ENCODE measurements around the gene FXYD6.

DNA sequence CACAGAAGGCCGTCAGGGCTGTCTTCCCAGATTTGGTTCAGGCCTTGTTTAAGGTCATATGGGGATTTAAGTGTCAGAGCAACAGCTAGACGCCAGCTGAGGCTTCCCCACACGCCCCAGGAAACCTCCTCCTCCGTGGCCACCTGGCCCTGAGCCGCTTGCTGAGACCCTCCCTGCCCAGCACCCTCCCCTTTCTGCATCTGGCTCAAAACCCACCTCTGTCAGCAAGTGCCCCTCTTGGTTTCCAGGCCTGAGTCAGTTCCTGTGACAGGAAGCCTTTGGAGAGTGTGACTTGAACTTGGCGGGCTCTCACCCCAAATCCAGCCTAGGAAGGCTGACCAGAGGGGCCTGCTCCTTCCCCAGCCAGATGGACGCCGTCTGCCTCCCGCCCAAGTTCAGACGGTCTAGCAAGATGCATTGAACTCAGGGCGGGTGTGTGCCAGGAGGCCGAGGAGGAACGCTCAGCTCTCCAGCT, 52.5 kb downstream of the FXYD6 start:
- TF ChIP-seq CTCF (IDR thresholded peaks at IDR 0.05; ENCODE audit: low read depth, low read length) (no peak), POLR2A (IDR thresholded peaks at IDR 0.05; ENCODE audit: extremely low read depth, insufficient read length) (no peak), MYC (IDR thresholded peaks at IDR 0.05; ENCODE audit: low read depth, low read length) (peak; percentile 39; the same call in 1 of the 2 replicates)
- TF ChIP-seq, protein P1, sequence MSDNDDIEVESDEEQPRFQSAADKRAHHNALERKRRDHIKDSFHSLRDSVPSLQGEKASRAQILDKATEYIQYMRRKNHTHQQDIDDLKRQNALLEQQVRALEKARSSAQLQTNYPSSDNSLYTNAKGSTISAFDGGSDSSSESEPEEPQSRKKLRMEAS (IDR thresholded peaks at IDR 0.05; ENCODE audit: low read depth, low read length): no peak; the same call in 1 of the 2 replicates

Data from NB4 (cell line).